SJCRH30 (cell line): Measurements from ENCODE around the gene LOXL3. TPM values are rescaled to one million over a fixed set of nuclear protein-coding genes. Genes with fewer than 3 reads are reported as not detected.
A peak's percentile ranks its signal among the peaks of the same experiment; 100 is the strongest.
"Not testable (repeated sequence)": the region's sequence is repeated elsewhere in the genome, so short reads cannot be mapped to it uniquely, and the experiment has no call there.

Experiments
- DNase-seq, 2 experiments: peaks; one replicate each; pipeline ENCODE4 v3.0.0-alpha.2; 2015 to 2020
- H3K27ac ChIP-seq: fragments of 250-450 bp; sonication (Bioruptor Pico); 2 replicates; pipeline ENCODE4 v1.5.1; 2020; ENCODE audit warnings: mild to moderate bottlenecking, moderate library complexity
- H3K27me3 ChIP-seq: fragments of 250-450 bp; sonication (Bioruptor Pico); 2 replicates; pipeline ENCODE4 v1.5.1; 2020; ENCODE audit warnings: mild to moderate bottlenecking, moderate library complexity
- H3K36me3 ChIP-seq: fragments of 250-450 bp; sonication (Bioruptor Pico); 2 replicates; pipeline ENCODE4 v1.5.1; 2020; ENCODE audit warnings: mild to moderate bottlenecking, moderate library complexity
- H3K4me1 ChIP-seq: fragments of 250-450 bp; sonication (Bioruptor Pico); 2 replicates; pipeline ENCODE4 v1.5.1; 2020; ENCODE audit warnings: mild to moderate bottlenecking, moderate library complexity
- H3K4me3 ChIP-seq: fragments of 250-450 bp; sonication (Bioruptor Pico); 2 replicates; pipeline ENCODE4 v1.5.1; 2020; ENCODE audit warnings: mild to moderate bottlenecking, moderate library complexity
- H3K9me3 ChIP-seq: fragments of 250-450 bp; sonication (Bioruptor Pico); replicated peaks from 2 replicates; pipeline ENCODE4 v1.5.1; 2020; ENCODE audit warnings: mild to moderate bottlenecking, moderate library complexity
- total RNA-seq: library from RNA; depleted of rRNA; stranded (reverse); fragments of >200 nt; shearing (Covaris generic); gene quantifications from 2 replicates; pipeline ENCODE4 v1.2.3, GENCODE V29; 2014; rRNA removed

Gene LOXL3
- total RNA-seq, 1 experiment from 2014 or later: 19.0 TPM

- no peak for DNase-seq
- Histone ChIP-seq H3K4me1 (no peaks in the 10 kb centered on the region), H3K27ac (no peak overlapping the region), H3K9me3 (no peaks in the 10 kb centered on the region), H3K27me3 (no peaks in the 10 kb centered on the region), H3K36me3 (peaks cover 28% of the 10 kb centered on the region), H3K4me3 (no peak overlapping the region)
Measured at GRCh38 chr2:74491648-74492544, 61.8 kb downstream of the LOXL3 start.

GRCh38 chr2:74489906-74490305, 63.8 kb downstream of the LOXL3 start:
- H3K27me3 ChIP-seq: no peaks in the 10 kb centered on the region
- no peak overlapping the region for H3K27ac ChIP-seq
- no peak for DNase-seq
- H3K4me1 ChIP-seq: no peaks in the 10 kb centered on the region
- peaks cover 28% of the 10 kb centered on the region for H3K36me3 ChIP-seq
- H3K9me3 ChIP-seq: no peaks in the 10 kb centered on the region
- no peak overlapping the region for H3K4me3 ChIP-seq

- DNase-seq: no peak
- H3K9me3 ChIP-seq: no peaks in the 10 kb centered on the region
- peaks cover 22% of the 10 kb centered on the region for H3K36me3 ChIP-seq
Measured at GRCh38 chr2:74488643-74489481, 64.9 kb downstream of the LOXL3 start.

DNA sequence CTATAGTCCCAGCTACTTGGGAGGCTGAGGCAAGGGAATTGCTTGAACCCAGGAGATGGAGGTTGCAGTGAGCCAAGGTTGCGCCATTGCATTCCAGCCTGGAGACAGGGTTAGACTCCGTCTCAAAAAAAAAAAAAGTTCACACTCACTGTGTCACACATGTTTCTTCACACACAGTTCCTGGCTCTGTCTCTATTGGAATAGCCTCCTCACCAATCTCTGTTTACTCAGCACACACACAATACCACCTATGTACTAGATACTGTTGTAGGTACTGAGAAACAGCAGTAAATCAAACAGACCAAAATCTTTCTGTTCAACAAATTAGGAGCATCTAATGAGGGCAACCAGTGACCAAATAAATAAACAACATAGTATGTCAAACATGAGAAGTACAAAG, 67.6 kb downstream of the LOXL3 start:
- Histone ChIP-seq H3K4me3 (no peak overlapping the region), H3K27ac (no peak overlapping the region), H3K27me3 (no peaks in the 10 kb centered on the region), H3K4me1 (peaks cover 4% of the 10 kb centered on the region), H3K9me3 (no peaks in the 10 kb centered on the region), H3K36me3 (peaks cover 6% of the 10 kb centered on the region; the same call in 1 of the 2 replicates)
- no peak for DNase-seq

More at GRCh38 chr2:74488643-74489481, 64.9 kb downstream of the LOXL3 start:
- Histone ChIP-seq H3K27ac (no peak overlapping the region), H3K27me3 (no peaks in the 10 kb centered on the region), H3K4me3 (no peak overlapping the region), H3K4me1 (no peaks in the 10 kb centered on the region)

DNA sequence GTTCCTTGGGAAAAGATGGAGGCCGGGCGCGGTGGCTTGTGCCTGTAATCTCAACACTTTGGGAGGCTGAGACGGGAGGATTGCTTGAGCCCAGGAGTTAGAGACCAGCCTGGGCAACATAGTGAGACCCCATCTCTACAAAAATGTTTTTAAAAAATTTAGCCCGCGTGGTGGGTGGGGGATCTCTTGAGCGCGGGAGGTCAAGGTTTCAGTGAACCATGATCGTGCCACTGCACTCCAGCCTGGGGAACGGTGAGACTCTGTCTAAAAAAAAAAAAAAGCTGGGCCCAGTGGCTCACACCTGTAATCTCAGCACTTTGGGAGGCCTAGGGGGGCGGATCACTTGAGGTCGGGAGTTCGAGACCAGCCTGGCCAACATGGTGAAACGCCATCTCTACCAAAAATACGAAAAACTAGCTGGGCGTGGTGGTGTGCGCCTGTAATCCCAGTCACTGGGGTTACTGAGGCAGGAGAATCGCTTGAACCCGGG, 70.0 kb downstream of the LOXL3 start:
- not testable (repeated sequence) for H3K9me3 ChIP-seq, DNase-seq, H3K27me3 ChIP-seq, H3K4me1 ChIP-seq, H3K36me3 ChIP-seq
- H3K27ac ChIP-seq: peak overlapping the region; percentile 87; the same call in 1 of the 2 replicates
- H3K4me3 ChIP-seq: peak overlapping the region; percentile 93

DNA sequence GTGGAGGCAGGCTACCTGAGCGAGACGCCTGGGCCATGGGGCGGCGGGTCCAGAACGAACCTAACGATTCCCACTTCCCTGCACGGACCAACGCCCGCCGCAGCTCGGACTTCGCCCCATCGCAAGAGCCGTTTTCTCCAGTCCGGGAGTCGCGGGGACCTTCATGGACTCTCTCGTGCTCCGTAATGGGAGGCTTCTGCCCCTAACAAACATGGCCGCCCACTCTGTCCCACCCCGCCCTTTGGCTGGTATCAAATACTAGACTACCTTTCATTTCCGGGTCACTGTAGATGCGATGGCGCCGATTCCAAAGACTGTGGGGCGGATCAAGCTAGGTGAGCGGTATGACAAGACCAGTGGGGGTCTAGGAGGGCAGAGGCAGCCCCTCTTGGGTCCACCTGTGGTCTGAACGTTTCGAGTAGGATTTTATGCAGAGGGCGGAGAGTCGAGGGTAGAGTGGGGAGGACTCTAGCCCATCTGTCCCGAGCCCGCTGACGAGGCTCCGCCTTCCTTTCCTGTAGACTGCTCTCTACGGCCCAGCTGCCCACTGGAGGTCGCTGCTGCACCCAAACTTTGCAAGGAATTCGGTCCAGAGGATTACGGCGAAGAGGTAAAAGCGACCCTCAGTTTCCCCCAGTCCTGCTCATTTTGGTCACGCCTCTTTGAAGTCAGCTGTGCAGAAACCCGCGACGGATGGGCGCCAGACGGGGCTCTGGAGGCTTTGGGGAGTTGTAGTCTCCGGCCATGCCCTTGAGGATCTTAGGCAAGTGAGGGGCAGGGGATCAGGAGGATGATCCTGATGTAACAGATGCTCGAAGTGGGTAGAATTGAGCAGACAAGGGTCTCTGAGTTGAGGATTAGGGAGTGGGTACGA, 70.7 kb downstream of the LOXL3 start, which contains the start of the genes CCDC142 and TTC31:
TSS of gene CCDC142 (minus strand) at position 198 of the 874 bp plus-strand sequence. CDS start at position 37, 161 bp downstream.
TSS of gene TTC31 (plus strand) at position 281 of the 874 bp plus-strand sequence. CDS start at position 296, 15 bp downstream.
- Histone ChIP-seq H3K9me3 (no peaks in the 10 kb centered on the region), H3K27me3 (no peaks in the 10 kb centered on the region), H3K4me1 (peaks cover 4% of the 10 kb centered on the region), H3K4me3 (peak within 1 kb of the TSS; percentile 93), H3K36me3 (peaks cover 4% of the 10 kb centered on the region; the same call in 1 of the 2 replicates), H3K27ac (peak within 1 kb of the TSS; percentile 87)
- peak; percentile 97 to 99 for DNase-seq

Other genes starting within 250 kb of the LOXL3 start
- 0.08 TPM in 1 of 2 replicates, not detected in the other for gene SLC4A5, start 210.5 kb downstream of the LOXL3 start, total RNA-seq
- 113 TPM in 2 replicates for gene DCTN1, start 173.6 kb downstream of the LOXL3 start, total RNA-seq
- gene C2orf81, start 132.3 kb downstream of the LOXL3 start, total RNA-seq: 0.43 and 0.48 TPM in 2 replicates
- gene WDR54, start 132.2 kb downstream of the LOXL3 start, total RNA-seq: 28.3 and 33.1 TPM in 2 replicates
- gene RTKN, start 112.0 kb downstream of the LOXL3 start, total RNA-seq: 47.4 and 50.4 TPM in 2 replicates
- 9.0 and 14.2 TPM in 2 replicates for gene INO80B, start 98.9 kb downstream of the LOXL3 start, total RNA-seq
- 40.7 and 40.8 TPM in 2 replicates for gene WBP1, start 95.5 kb downstream of the LOXL3 start, total RNA-seq
- 51.7 and 52.8 TPM in 2 replicates for gene MOGS, start 88.6 kb downstream of the LOXL3 start, total RNA-seq
- 49.6 and 62.0 TPM in 2 replicates for gene MRPL53, start 81.3 kb downstream of the LOXL3 start, total RNA-seq
- gene CCDC142, start 70.9 kb downstream of the LOXL3 start, total RNA-seq: 22.0 and 24.0 TPM in 2 replicates
- 14.9 and 21.0 TPM in 2 replicates for gene TTC31, start 70.9 kb downstream of the LOXL3 start, total RNA-seq
- 0.58 and 1.3 TPM in 2 replicates for gene LBX2, start 54.3 kb downstream of the LOXL3 start, total RNA-seq
- 23.8 and 30.5 TPM in 2 replicates for gene PCGF1, start 46.2 kb downstream of the LOXL3 start, total RNA-seq
- gene TLX2, start 39.5 kb downstream of the LOXL3 start, total RNA-seq: not detected in 2 replicates
- gene DQX1, start 27.7 kb downstream of the LOXL3 start, total RNA-seq: 0.30 and 0.61 TPM in 2 replicates
- 125 and 132 TPM in 2 replicates for gene AUP1, start 24.2 kb downstream of the LOXL3 start, total RNA-seq
- gene HTRA2, start 24.0 kb downstream of the LOXL3 start, total RNA-seq: 42.6 and 46.3 TPM in 2 replicates
- 1.7 and 4.4 TPM in 2 replicates for gene DOK1, start 778 bp upstream of the LOXL3 start, total RNA-seq
- not detected in 2 replicates for gene M1AP, start 94.4 kb upstream of the LOXL3 start, total RNA-seq
- 3.9 and 5.6 TPM in 2 replicates for gene SEMA4F, start 100.3 kb upstream of the LOXL3 start, total RNA-seq